ENCODE measurements around the gene GPATCH8. TPM values are rescaled to one million over a fixed set of nuclear protein-coding genes. Genes with fewer than 3 reads are reported as not detected.

Gene GPATCH8
- total RNA-seq, 1 experiment from 2014 or later = 40.8 TPM

GRCh38 chr17:44398692-44399691, 104.2 kb downstream of the GPATCH8 start:
- H3K4me3 Mint-ChIP-seq (ENCODE audit: unreplicated experiment) = no peak overlapping the region
- no peak overlapping the region for H3K27ac Mint-ChIP-seq (ENCODE audit: low read depth, unreplicated experiment)
- CTCF ChIA-PET = interaction anchor here (0.6 to 2.8 kb wide), 11 partner anchors 8 to 271 kb away, joined by 3 to 12 read pairs (median 4); no protein-coding TSS in a partner anchor
- no peaks in the 10 kb centered on the region for H3K27me3 Mint-ChIP-seq (ENCODE audit: insufficient read depth, unreplicated experiment)
- H3K9me3 Mint-ChIP-seq (ENCODE audit: unreplicated experiment) = no peaks in the 10 kb centered on the region
- no TSS peak for BruUV-seq (replicated peaks)
- no peak for DNase-seq (ENCODE audit: unreplicated experiment)
- no peak for TF ChIP-seq CTCF (IDR thresholded peaks at IDR 0.05; ENCODE audit: unreplicated experiment)
- intact Hi-C loops (cut with micrococcal nuclease) = no loop called here
- H3K4me1 Mint-ChIP-seq (ENCODE audit: insufficient read depth, unreplicated experiment) = no peaks in the 10 kb centered on the region
- H3K36me3 Mint-ChIP-seq (ENCODE audit: insufficient read depth, unreplicated experiment) = peaks cover 84% of the 10 kb centered on the region
- POLR2A ChIA-PET = interaction anchor here (1.3 kb wide), 1 partner anchor 15 kb away, joined by 6 read pairs; no protein-coding TSS in a partner anchor

GRCh38 chr17:44397479-44398440, 105.4 kb downstream of the GPATCH8 start:
- ChIA-PET POLR2A (no interaction called here), CTCF (interaction anchor here (0.7 to 1.0 kb wide), 2 partner anchors 126 to 294 kb away, joined by 3 read pairs; no protein-coding TSS in a partner anchor)
- intact Hi-C loops (cut with micrococcal nuclease) = no loop called here
- Mint-ChIP-seq H3K27me3 (ENCODE audit: insufficient read depth, unreplicated experiment) (no peaks in the 10 kb centered on the region), H3K9me3 (ENCODE audit: unreplicated experiment) (no peaks in the 10 kb centered on the region), H3K4me3 (ENCODE audit: unreplicated experiment) (no peak overlapping the region), H3K27ac (ENCODE audit: low read depth, unreplicated experiment) (no peak overlapping the region), H3K36me3 (ENCODE audit: insufficient read depth, unreplicated experiment) (peaks cover 78% of the 10 kb centered on the region), H3K4me1 (ENCODE audit: insufficient read depth, unreplicated experiment) (no peaks in the 10 kb centered on the region)
- BruUV-seq (replicated peaks) = no TSS peak
- TF ChIP-seq CTCF (IDR thresholded peaks at IDR 0.05; ENCODE audit: unreplicated experiment) = no peak
- no peak for DNase-seq (ENCODE audit: unreplicated experiment)

- Mint-ChIP-seq H3K27ac (ENCODE audit: low read depth, unreplicated experiment) (no peak overlapping the region), H3K4me3 (ENCODE audit: unreplicated experiment) (no peak overlapping the region), H3K36me3 (ENCODE audit: insufficient read depth, unreplicated experiment) (peaks cover 70% of the 10 kb centered on the region), H3K4me1 (ENCODE audit: insufficient read depth, unreplicated experiment) (no peaks in the 10 kb centered on the region), H3K9me3 (ENCODE audit: unreplicated experiment) (no peaks in the 10 kb centered on the region), H3K27me3 (ENCODE audit: insufficient read depth, unreplicated experiment) (no peaks in the 10 kb centered on the region)
- DNase-seq (ENCODE audit: unreplicated experiment) = no peak
- intact Hi-C loops (cut with micrococcal nuclease) = no loop called here
- ChIA-PET POLR2A (interaction anchor here (0.7 to 1.3 kb wide), 3 partner anchors 10 to 20 kb away, joined by 3 to 5 read pairs (median 3); no protein-coding TSS in a partner anchor), CTCF (interaction anchor here (0.5 to 0.7 kb wide), 3 partner anchors 55 to 294 kb away, joined by 3 read pairs; no protein-coding TSS in a partner anchor)
- no peak for TF ChIP-seq CTCF (IDR thresholded peaks at IDR 0.05; ENCODE audit: unreplicated experiment)
- no TSS peak for BruUV-seq (replicated peaks)
Measured at GRCh38 chr17:44396946-44397345, 106.3 kb downstream of the GPATCH8 start.
